ENCODE results near the gene DTX1.

The DTX1 gene

GRCh38 chr12:113071135-113072112, 14.9 kb downstream of the DTX1 start:
- DNase-seq: no peak

- no peak for DNase-seq
Observed at GRCh38 chr12:113072136-113072535, 15.6 kb downstream of the DTX1 start.

- no peak for DNase-seq
Observed at GRCh38 chr12:113073586-113073985, 17.1 kb downstream of the DTX1 start.

GRCh38 chr12:113075137-113075683, 18.7 kb downstream of the DTX1 start:
- DNase-seq: no peak

- no peak for DNase-seq
Observed at GRCh38 chr12:113077057-113077858, 20.7 kb downstream of the DTX1 start.

GRCh38 chr12:113077859-113078255, 21.3 kb downstream of the DTX1 start:
- DNase-seq: no peak

GRCh38 chr12:113081873-113082272, 25.3 kb downstream of the DTX1 start:
- no peak for DNase-seq

- no peak for DNase-seq
Observed at GRCh38 chr12:113082486-113083148, 26.1 kb downstream of the DTX1 start.

GRCh38 chr12:113083863-113084435, 27.4 kb downstream of the DTX1 start:
- DNase-seq: no peak

- DNase-seq: no peak
Observed at GRCh38 chr12:113086249-113087164, 30.0 kb downstream of the DTX1 start.

- no peak for DNase-seq
Observed at GRCh38 chr12:113087193-113087592, 30.7 kb downstream of the DTX1 start.

GRCh38 chr12:113088037-113088436, 31.5 kb downstream of the DTX1 start:
- DNase-seq: no peak

- DNase-seq: peak; percentile 15
Observed at GRCh38 chr12:113088971-113089756, 32.6 kb downstream of the DTX1 start.

GRCh38 chr12:113089839-113090238, 33.3 kb downstream of the DTX1 start:
- DNase-seq: no peak

GRCh38 chr12:113090740-113091139, 34.2 kb downstream of the DTX1 start:
- no peak for DNase-seq

- DNase-seq: no peak
Observed at GRCh38 chr12:113091506-113091905, 35.0 kb downstream of the DTX1 start.

- DNase-seq: no peak
Observed at GRCh38 chr12:113092607-113093408, 36.3 kb downstream of the DTX1 start.

GRCh38 chr12:113093409-113094101, 37.0 kb downstream of the DTX1 start:
- DNase-seq: no peak

GRCh38 chr12:113094738-113095137, 38.2 kb downstream of the DTX1 start:
- DNase-seq: no peak

All from effector CD8-positive, alpha-beta T cell (primary cell).